Bronchial epithelial cell (primary cell): ENCODE data around the gene KIRREL2. TPM values are rescaled to one million over a fixed set of nuclear protein-coding genes. Genes with fewer than 3 reads are reported as not detected.

Experiments
- DNase-seq: peaks from one replicate; pipeline ENCODE4 v3.0.0-alpha.2; 2010; ENCODE audit warnings: low read depth
- FAIRE-seq: peaks from 2 replicates; lab custom pipeline; 2011; peaks lifted over from hg19 to GRCh38; lab: Jason Lieb, UNC
- H3K27me3 ChIP-seq: 2 replicates; pipeline ENCODE4 v1.5.1; 2011; ENCODE audit warnings: low read length; ENCODE audit not compliant: control insufficient read depth, insufficient read depth
- H3K36me3 ChIP-seq: 2 replicates; pipeline ENCODE4 v1.5.1; 2011; ENCODE audit warnings: low read length; ENCODE audit not compliant: control insufficient read depth, insufficient read depth
- H3K4me3 ChIP-seq: 2 replicates; pipeline ENCODE4 v1.5.1; 2011; ENCODE audit warnings: mild to moderate bottlenecking, low read depth, low read length, control low read depth
- total RNA-seq: library from RNA; depleted of rRNA; stranded (reverse); fragments of >200 nt; gene quantifications from 2 replicates; pipeline ENCODE4 v1.2.1, GENCODE V29; 2014
- TF ChIP-seq, protein P1 (sequence below): IDR thresholded peaks from 2 replicates; pipeline ENCODE4 v1.5.1; 2011; ENCODE audit warnings: mild to moderate bottlenecking, moderate library complexity, low read length, control low read depth, inconsistent platforms; ENCODE audit not compliant: insufficient read depth, severe bottlenecking

Gene KIRREL2
- total RNA-seq, 1 donor from 2014 or later: not detected

DNA sequence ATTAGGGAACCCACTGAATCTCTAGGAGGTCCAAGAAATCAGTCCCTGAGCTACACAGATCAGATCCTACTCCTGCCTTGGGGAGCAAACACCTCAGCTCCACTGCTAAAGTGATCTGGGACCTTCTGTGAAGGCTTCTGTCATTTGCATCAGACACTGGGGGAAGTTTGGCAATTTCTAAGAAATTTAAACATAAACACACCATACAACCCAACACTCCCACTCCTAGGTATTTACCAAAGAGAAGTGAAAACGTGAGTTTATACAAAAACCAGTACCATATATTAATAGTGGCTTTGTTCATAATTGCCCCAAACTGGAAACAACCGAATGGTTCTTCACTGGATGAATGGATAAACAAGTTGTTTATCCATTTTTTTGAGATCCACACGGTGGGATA is 58.7 kb downstream of the KIRREL2 start:
- Histone ChIP-seq H3K27me3 (no peaks in the 10 kb centered on the region), H3K4me3 (no peak overlapping the region), H3K36me3 (no peaks in the 10 kb centered on the region)
- FAIRE-seq (no peak), DNase-seq (no peak)
- TF ChIP-seq, protein P1, sequence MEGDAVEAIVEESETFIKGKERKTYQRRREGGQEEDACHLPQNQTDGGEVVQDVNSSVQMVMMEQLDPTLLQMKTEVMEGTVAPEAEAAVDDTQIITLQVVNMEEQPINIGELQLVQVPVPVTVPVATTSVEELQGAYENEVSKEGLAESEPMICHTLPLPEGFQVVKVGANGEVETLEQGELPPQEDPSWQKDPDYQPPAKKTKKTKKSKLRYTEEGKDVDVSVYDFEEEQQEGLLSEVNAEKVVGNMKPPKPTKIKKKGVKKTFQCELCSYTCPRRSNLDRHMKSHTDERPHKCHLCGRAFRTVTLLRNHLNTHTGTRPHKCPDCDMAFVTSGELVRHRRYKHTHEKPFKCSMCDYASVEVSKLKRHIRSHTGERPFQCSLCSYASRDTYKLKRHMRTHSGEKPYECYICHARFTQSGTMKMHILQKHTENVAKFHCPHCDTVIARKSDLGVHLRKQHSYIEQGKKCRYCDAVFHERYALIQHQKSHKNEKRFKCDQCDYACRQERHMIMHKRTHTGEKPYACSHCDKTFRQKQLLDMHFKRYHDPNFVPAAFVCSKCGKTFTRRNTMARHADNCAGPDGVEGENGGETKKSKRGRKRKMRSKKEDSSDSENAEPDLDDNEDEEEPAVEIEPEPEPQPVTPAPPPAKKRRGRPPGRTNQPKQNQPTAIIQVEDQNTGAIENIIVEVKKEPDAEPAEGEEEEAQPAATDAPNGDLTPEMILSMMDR: no peak

Other genes with a start within 250 kb of the KIRREL2 start
- 3.9 and 4.2 TPM in 2 replicates for gene HAUS5, start 244.2 kb upstream of the KIRREL2 start, total RNA-seq
- gene RBM42, start 227.9 kb upstream of the KIRREL2 start, total RNA-seq: 33.4 and 37.8 TPM in 2 replicates
- gene ETV2, start 215.2 kb upstream of the KIRREL2 start, total RNA-seq: under 0.01 and 0.38 TPM in 2 replicates
- gene COX6B1, start 208.6 kb upstream of the KIRREL2 start, total RNA-seq: 217 and 224 TPM in 2 replicates
- 0.38 TPM in 1 of 2 replicates, not detected in the other for gene UPK1A, start 190.4 kb upstream of the KIRREL2 start, total RNA-seq
- not detected in 2 replicates for gene ZBTB32, start 152.4 kb upstream of the KIRREL2 start, total RNA-seq
- 3.4 and 7.0 TPM in 2 replicates for gene KMT2B, start 138.9 kb upstream of the KIRREL2 start, total RNA-seq
- gene IGFLR1, start 114.5 kb upstream of the KIRREL2 start, total RNA-seq: 0.13 and 0.26 TPM in 2 replicates
- 14.7 and 17.5 TPM in 2 replicates for gene U2AF1L4, start 111.5 kb upstream of the KIRREL2 start, total RNA-seq
- 7.9 and 21.5 TPM in 2 replicates for gene PSENEN, start 111.3 kb upstream of the KIRREL2 start, total RNA-seq
- 5.3 and 7.0 TPM in 2 replicates for gene LIN37, start 108.3 kb upstream of the KIRREL2 start, total RNA-seq
- gene HSPB6, start 99.9 kb upstream of the KIRREL2 start, total RNA-seq: 0.13 and 1.3 TPM in 2 replicates
- 1.3 and 2.6 TPM in 2 replicates for gene PROSER3, start 98.7 kb upstream of the KIRREL2 start, total RNA-seq
- gene ARHGAP33, start 81.3 kb upstream of the KIRREL2 start, total RNA-seq: under 0.01 TPM in 1 of 2 replicates, not detected in the other
- gene PRODH2, start 44.1 kb upstream of the KIRREL2 start, total RNA-seq: not detected in 2 replicates
- not detected in 2 replicates for gene NPHS1, start 4.4 kb upstream of the KIRREL2 start, total RNA-seq
- gene APLP1, start 11.7 kb downstream of the KIRREL2 start, total RNA-seq: 0.26 and 0.51 TPM in 2 replicates
- 1.6 and 1.7 TPM in 2 replicates for gene NFKBID, start 43.6 kb downstream of the KIRREL2 start, total RNA-seq
- gene HCST, start 45.6 kb downstream of the KIRREL2 start, total RNA-seq: 1.3 TPM in 1 of 2 replicates, not detected in the other
- not detected in 2 replicates for gene TYROBP, start 51.4 kb downstream of the KIRREL2 start, total RNA-seq
- 0.79 and 1.3 TPM in 2 replicates for gene LRFN3, start 79.5 kb downstream of the KIRREL2 start, total RNA-seq
- gene SDHAF1, start 138.3 kb downstream of the KIRREL2 start, total RNA-seq: 17.5 and 25.3 TPM in 2 replicates
- 3.4 and 3.6 TPM in 2 replicates for gene SYNE4, start 151.9 kb downstream of the KIRREL2 start, total RNA-seq
- gene ALKBH6, start 157.3 kb downstream of the KIRREL2 start, total RNA-seq: 14.2 and 16.6 TPM in 2 replicates
- under 0.01 and 0.13 TPM in 2 replicates for gene CLIP3, start 176.0 kb downstream of the KIRREL2 start, total RNA-seq
- gene THAP8, start 197.4 kb downstream of the KIRREL2 start, total RNA-seq: 2.0 and 2.1 TPM in 2 replicates
- gene WDR62, start 198.0 kb downstream of the KIRREL2 start, total RNA-seq: 0.26 TPM in 2 replicates